HepG2 (cell line): ENCODE data around the gene SPTBN5. TPM values are rescaled to one million over a fixed set of nuclear protein-coding genes. Genes with fewer than 3 reads are reported as not detected.

Experiments
- ATAC-seq: fragments of 200-7000 bp; cut with Tn5 transposase; 3 replicates; pipeline ENCODE4 v1.9.1; 2020; ENCODE audit warnings: mild to moderate bottlenecking, moderate library complexity
- BruUV-seq: library from RNA; stranded (reverse); fragments of 400-500 nt; replicated peaks from 2 replicates; lab custom pipeline; 2021; lab: Mats Ljungman, UMichigan
- CTCF ChIA-PET: fragments of 300-600 bp; formaldehyde crosslinking; extraction: SDS; loops from one replicate; lab custom pipeline; 2021; ENCODE audit warnings: low total read pairs, inconsistent platforms, low intra/inter-chr PET ratio; lab: Yijun Ruan, JAX
- POLR2A ChIA-PET: fragments of 350-600 bp; sonication (Branson Sonifier 250); formaldehyde crosslinking; loops from one replicate; lab custom pipeline; 2020; ENCODE audit warnings: antibody characterized with exemption, inconsistent platforms; lab: Yijun Ruan, JAX
- DNase-seq: peaks from one replicate; pipeline ENCODE4 v3.0.0-alpha.2; 2015; ENCODE audit warnings: low spot score
- FAIRE-seq: peaks from 3 replicates; lab custom pipeline; 2011; peaks lifted over from hg19 to GRCh38; lab: Jason Lieb, UNC
- H2AFZ ChIP-seq: one replicate; pipeline ENCODE4 v1.6.1; 2011; ENCODE audit warnings: low read length, inconsistent platforms
- H3K27ac ChIP-seq: fragments of 300-600 bp; 3 replicates; pipeline ENCODE4 v1.8.0; 2011; ENCODE audit warnings: mixed run types, mild to moderate bottlenecking, mixed read lengths, low read length, inconsistent platforms; ENCODE audit not compliant: insufficient read depth; ENCODE audit errors: extremely low read length
- H3K27me3 ChIP-seq, 2 experiments: fragments of 200-600 bp in 1 of 2; 2 replicates in 1 of 2; 3 replicates in 1 of 2; pipeline versions ENCODE4 v1.6.0 to v1.8.0; 2011; ENCODE audit warnings: low read length in 2 of 2, mild to moderate bottlenecking in 2 of 2, moderate library complexity in 2 of 2, inconsistent platforms in 1 of 2; ENCODE audit not compliant: insufficient read depth in 2 of 2, control insufficient read depth in 1 of 2
- H3K36me3 ChIP-seq, 2 experiments: fragments of 200-600 bp in 1 of 2; replicated peaks in 1 of 2; 2 replicates in 1 of 2; 3 replicates in 1 of 2; pipeline versions ENCODE4 v1.5.1 to v1.8.0; 2011; ENCODE audit warnings: low read length in 2 of 2, inconsistent platforms in 1 of 2; ENCODE audit not compliant: insufficient read depth in 2 of 2, control insufficient read depth in 1 of 2
- H3K4me1 ChIP-seq: 2 replicates; pipeline ENCODE4 v1.5.1; 2012; ENCODE audit warnings: low read length, inconsistent platforms; ENCODE audit not compliant: insufficient read depth
- H3K4me2 ChIP-seq: 2 replicates; pipeline ENCODE4 v1.6.0; 2011; ENCODE audit warnings: low read depth, low read length, inconsistent platforms
- H3K4me3 ChIP-seq, 3 experiments: fragments of 200-600 bp in 1 of 3; sonication (generic), shearing (Covaris generic) in 1 of 3; replicated peaks in 1 of 3; 2 replicates each; pipeline ENCODE4 v1.5.1; 2011 to 2016; ENCODE audit warnings: low read length in 3 of 3, inconsistent platforms in 2 of 3, low read depth in 2 of 3, mild to moderate bottlenecking in 2 of 3, control low read depth in 1 of 3, mixed read lengths in 1 of 3; ENCODE audit not compliant: insufficient read depth in 1 of 3
- H3K79me2 ChIP-seq: one replicate; pipeline ENCODE4 v1.6.1; 2011; ENCODE audit warnings: low read length, inconsistent platforms; ENCODE audit not compliant: insufficient read depth
- H3K9ac ChIP-seq: 2 replicates; pipeline ENCODE4 v1.6.0; 2011; ENCODE audit warnings: mild to moderate bottlenecking, low read depth, low read length, inconsistent platforms; ENCODE audit not compliant: insufficient read depth
- H3K9me3 ChIP-seq: 2 replicates; pipeline ENCODE4 v1.5.1; 2012; ENCODE audit warnings: mild to moderate bottlenecking, low read length
- H4K20me1 ChIP-seq: 2 replicates; pipeline ENCODE4 v1.6.0; 2011; ENCODE audit warnings: inconsistent platforms, mild to moderate bottlenecking, low read length, moderate library complexity; ENCODE audit not compliant: insufficient read depth
- GPN1 ChIP-seq: sonication (generic); formaldehyde crosslinking; IDR thresholded peaks from 2 replicates; pipeline ENCODE4 v1.5.1; 2020; ENCODE audit warnings: missing genetic modification reagents, borderline replicate concordance
- WGBS: methylation state at CpG from one replicate; pipeline ENCODE4 v1.1.6; 2017; ENCODE audit warnings: low lambda C conversion rate; 5-methylcytosine and 5-hydroxymethylcytosine counted together
- in situ Hi-C: cut with HindIII; loops from 2 replicates; pipeline ENCODE4 v1.10.0; 2017; ENCODE audit warnings: low pct_unique_long_range_greater_than_20kb; ENCODE audit not compliant: extremely low pct_ligation_motif_present
- intact Hi-C: fragments of 100-400 bp; cut with micrococcal nuclease; formaldehyde crosslinking; loops from one replicate; pipeline ENCODE4 v1.10.0; 2022; ENCODE audit not compliant: unreplicated experiment
- polyA plus RNA-seq, 8 experiments: library from polyadenylated mRNA; depleted of rRNA in 3 of 8; stranded (reverse) in 7 of 8; unstranded in 1 of 8; fragments of >200 nt; fragmentation: Illumina TruSeq in 4 of 8; extraction: Trizol in 4 of 8; gene quantifications; 2 replicates each; pipeline versions ENCODE4 v1.2.1 to v1.2.3, GENCODE V29; 2011 to 2016; ENCODE audit warnings: low read depth in 4 of 8, missing spikeins in 1 of 8, mixed read lengths in 1 of 8; ENCODE audit not compliant: insufficient read depth in 1 of 8
- total RNA-seq, 5 experiments: library from RNA; depleted of rRNA; stranded (reverse); fragments of >200 nt; fragmentation: Illumina TruSeq; extraction: Trizol; gene quantifications; 2 replicates each; pipeline ENCODE4 v1.2.3, GENCODE V29; 2016; ENCODE audit warnings: low read depth in 1 of 5
- TF ChIP-seq, protein P1 (sequence below): sonication (generic); formaldehyde crosslinking; IDR thresholded peaks from 2 replicates; pipeline ENCODE4 v1.4.0; 2020; ENCODE audit warnings: missing genetic modification reagents, borderline replicate concordance

The SPTBN5 gene
- total and polyA plus RNA-seq, 2 of the 13 experiments (the other 11 are each of a cell fraction or from before 2014, with no cell fraction given) = 0.01 to 0.07 TPM

DNA sequence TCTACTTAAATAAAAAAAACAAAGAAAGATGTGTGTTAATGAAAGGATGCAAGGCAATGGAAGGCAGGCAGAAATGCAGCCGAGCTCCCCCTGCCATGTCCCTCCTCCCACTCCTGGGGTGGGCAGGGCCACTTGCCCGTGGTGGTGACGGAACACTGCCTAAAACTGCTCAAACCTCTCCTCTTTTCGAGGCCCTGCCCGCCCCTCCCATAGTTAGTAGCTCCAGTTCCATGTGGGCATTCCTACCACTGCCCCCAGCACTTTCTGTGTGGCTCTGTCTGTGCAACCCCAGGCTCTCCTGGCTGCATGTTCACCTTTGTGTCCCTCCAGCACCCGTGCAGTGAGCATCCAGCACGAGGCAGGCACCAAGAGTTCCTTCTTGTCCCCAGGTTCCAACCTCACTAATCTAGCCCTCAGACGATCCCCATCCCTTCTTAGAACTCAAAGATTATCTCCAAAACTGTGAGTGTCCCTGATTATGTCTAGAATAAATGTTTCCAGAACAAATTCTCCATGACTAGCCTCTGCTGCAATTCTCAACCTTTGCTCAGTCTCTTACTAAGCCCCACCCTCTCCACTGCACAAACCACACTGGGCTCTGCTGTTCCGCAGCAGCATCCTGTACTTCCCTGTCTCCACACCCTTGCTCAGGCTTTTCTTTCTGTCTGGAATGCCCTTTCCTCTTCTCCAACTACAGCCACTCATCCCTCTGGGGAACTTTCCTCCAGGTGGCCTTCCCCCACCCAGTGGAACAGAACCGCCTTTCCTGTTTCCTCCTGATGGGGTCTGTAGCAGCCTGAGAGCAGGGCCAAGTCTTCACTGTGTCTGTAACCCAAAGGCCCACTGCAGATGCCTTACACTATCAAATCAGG, 32.6 kb upstream of the SPTBN5 start (continued):
- TF ChIP-seq, protein P1, sequence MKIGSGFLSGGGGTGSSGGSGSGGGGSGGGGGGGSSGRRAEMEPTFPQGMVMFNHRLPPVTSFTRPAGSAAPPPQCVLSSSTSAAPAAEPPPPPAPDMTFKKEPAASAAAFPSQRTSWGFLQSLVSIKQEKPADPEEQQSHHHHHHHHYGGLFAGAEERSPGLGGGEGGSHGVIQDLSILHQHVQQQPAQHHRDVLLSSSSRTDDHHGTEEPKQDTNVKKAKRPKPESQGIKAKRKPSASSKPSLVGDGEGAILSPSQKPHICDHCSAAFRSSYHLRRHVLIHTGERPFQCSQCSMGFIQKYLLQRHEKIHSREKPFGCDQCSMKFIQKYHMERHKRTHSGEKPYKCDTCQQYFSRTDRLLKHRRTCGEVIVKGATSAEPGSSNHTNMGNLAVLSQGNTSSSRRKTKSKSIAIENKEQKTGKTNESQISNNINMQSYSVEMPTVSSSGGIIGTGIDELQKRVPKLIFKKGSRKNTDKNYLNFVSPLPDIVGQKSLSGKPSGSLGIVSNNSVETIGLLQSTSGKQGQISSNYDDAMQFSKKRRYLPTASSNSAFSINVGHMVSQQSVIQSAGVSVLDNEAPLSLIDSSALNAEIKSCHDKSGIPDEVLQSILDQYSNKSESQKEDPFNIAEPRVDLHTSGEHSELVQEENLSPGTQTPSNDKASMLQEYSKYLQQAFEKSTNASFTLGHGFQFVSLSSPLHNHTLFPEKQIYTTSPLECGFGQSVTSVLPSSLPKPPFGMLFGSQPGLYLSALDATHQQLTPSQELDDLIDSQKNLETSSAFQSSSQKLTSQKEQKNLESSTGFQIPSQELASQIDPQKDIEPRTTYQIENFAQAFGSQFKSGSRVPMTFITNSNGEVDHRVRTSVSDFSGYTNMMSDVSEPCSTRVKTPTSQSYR = no peak
- TF ChIP-seq, all 625 proteins: peak for 9

- Histone ChIP-seq H3K4me2 (no peak overlapping the region), H3K27ac (no peak overlapping the region), H3K79me2 (no peaks in the 10 kb centered on the region), H4K20me1 (peaks cover 8% of the 10 kb centered on the region; the same call in 1 of the 2 replicates), H3K4me1 (peaks cover 71% of the 10 kb centered on the region), H3K9me3 (no peaks in the 10 kb centered on the region), H3K36me3 (no peaks in the 10 kb centered on the region), H3K27me3 (no peaks in the 10 kb centered on the region), H2AFZ (no peak overlapping the region)
- no peak for DNase-seq
- ChIA-PET CTCF (no interaction called here), POLR2A (no interaction called here)
- BruUV-seq = no TSS peak
- in situ Hi-C loops = no loop called here
- no peak for TF ChIP-seq GPN1 (CRISPR knock-in tag)
- TF ChIP-seq, all 625 proteins: peak for 0
- 96% methylated on average over 7 of the region's 7 CpGs for WGBS
- H3K9ac ChIP-seq = no peak overlapping the region
- intact Hi-C loops = loop anchor here (5.0 kb wide), 1 partner anchor 47 kb away; the partner anchor contains the start of gene EHD4
- FAIRE-seq (no peak), ATAC-seq (no peak)
- no peak overlapping the region for H3K4me3 ChIP-seq
Measured at GRCh38 chr15:41925086-41925608, 31.3 kb upstream of the SPTBN5 start.
